ENCODE data around the gene YTHDF1. TPM values are rescaled to one million over a fixed set of nuclear protein-coding genes. Genes with fewer than 3 reads are reported as not detected.

Gene YTHDF1
- total and polyA plus RNA-seq, 2 donors from 2014 or later: 21.9 to 43.1 TPM

- H3K27me3 ChIP-seq (ENCODE audit: control insufficient read depth, insufficient read depth, low read length): no peaks in the 10 kb centered on the region
- no peak overlapping the region for H3K9ac ChIP-seq (ENCODE audit: low read length in 3 of 3)
- DNase-seq (peak in 2 of 5 donors; percentile 1 to 27), FAIRE-seq (no peak)
- no peaks in the 10 kb centered on the region for H3K9me3 ChIP-seq (ENCODE audit: control insufficient read depth in 2 of 3, insufficient read depth in 1 of 3, low read length in 3 of 3)
- no peak overlapping the region for H3K27ac ChIP-seq (ENCODE audit: low read depth in 2 of 2, low read length in 2 of 2)
- H3K4me1 ChIP-seq (ENCODE audit: control insufficient read depth in 2 of 3, insufficient read depth in 2 of 3, low read depth in 1 of 3, low read length in 3 of 3): no peaks in the 10 kb centered on the region
- no peak for TF ChIP-seq CTCF (IDR thresholded peaks at IDR 0.05; ENCODE audit: borderline replicate concordance, extremely low read depth, insufficient read depth)
- intact Hi-C loops (cut with DNase I): no loop called here
- H3K36me3 ChIP-seq (ENCODE audit: control insufficient read depth in 2 of 3, insufficient read depth in 3 of 3, low read length in 3 of 3): no peaks in the 10 kb centered on the region
- H3K4me3 ChIP-seq (ENCODE audit: low read length in 3 of 3): no peak overlapping the region
These were observed 52.8 kb downstream of the YTHDF1 start for GRCh38 chr20:63163171-63163570.

DNA sequence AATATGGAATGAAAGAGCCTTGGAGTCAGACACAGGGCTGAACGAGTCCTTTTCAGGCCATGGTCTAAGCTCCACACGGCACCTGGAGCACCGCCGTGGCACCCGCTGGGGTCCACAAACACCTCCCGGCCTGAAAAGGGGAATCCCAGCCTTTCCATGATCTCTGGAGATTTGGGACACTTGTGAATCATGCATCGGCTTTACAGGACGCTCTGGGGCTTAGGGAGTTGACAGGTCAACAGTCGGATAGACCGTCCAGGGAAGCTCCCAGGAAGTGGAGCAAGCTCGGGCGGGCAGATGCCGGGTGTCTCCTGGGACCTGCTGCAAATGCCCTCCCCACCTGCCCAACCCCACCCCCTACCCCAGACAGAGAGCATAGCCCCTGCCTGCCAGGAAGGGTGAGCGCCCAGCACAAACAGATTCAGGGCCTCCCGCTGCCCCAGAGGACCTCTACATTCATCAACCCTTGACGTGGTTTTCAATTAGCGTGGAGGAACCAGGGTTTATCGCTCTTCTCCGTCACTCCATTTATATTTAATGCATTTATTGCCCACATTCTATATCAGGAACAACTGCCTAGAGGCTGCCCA, 53.6 kb downstream of the YTHDF1 start:
- peak in 2 of 5 donors; percentile 26 to 48 for DNase-seq
- H3K36me3 ChIP-seq (ENCODE audit: control insufficient read depth in 2 of 3, insufficient read depth in 3 of 3, low read length in 3 of 3): no peaks in the 10 kb centered on the region
- no peaks in the 10 kb centered on the region for H3K4me1 ChIP-seq (ENCODE audit: control insufficient read depth in 2 of 3, insufficient read depth in 2 of 3, low read depth in 1 of 3, low read length in 3 of 3)
- H3K9me3 ChIP-seq (ENCODE audit: control insufficient read depth in 2 of 3, insufficient read depth in 1 of 3, low read length in 3 of 3): no peaks in the 10 kb centered on the region
- FAIRE-seq: no peak
- no peak overlapping the region for H3K4me3 ChIP-seq (ENCODE audit: low read length in 3 of 3)
- no peaks in the 10 kb centered on the region for H3K27me3 ChIP-seq (ENCODE audit: control insufficient read depth, insufficient read depth, low read length)
- intact Hi-C loops (cut with DNase I): no loop called here
- TF ChIP-seq CTCF (IDR thresholded peaks at IDR 0.05; ENCODE audit: borderline replicate concordance, extremely low read depth, insufficient read depth): no peak
- no peak overlapping the region for H3K27ac ChIP-seq (ENCODE audit: low read depth in 2 of 2, low read length in 2 of 2)
- no peak overlapping the region for H3K9ac ChIP-seq (ENCODE audit: low read length in 3 of 3)

- Histone ChIP-seq H3K4me1 (ENCODE audit: control insufficient read depth in 2 of 3, insufficient read depth in 2 of 3, low read depth in 1 of 3, low read length in 3 of 3) (no peaks in the 10 kb centered on the region), H3K27me3 (ENCODE audit: control insufficient read depth, insufficient read depth, low read length) (no peaks in the 10 kb centered on the region), H3K36me3 (ENCODE audit: control insufficient read depth in 2 of 3, insufficient read depth in 3 of 3, low read length in 3 of 3) (no peaks in the 10 kb centered on the region), H3K9me3 (ENCODE audit: control insufficient read depth in 2 of 3, insufficient read depth in 1 of 3, low read length in 3 of 3) (no peaks in the 10 kb centered on the region), H3K9ac (ENCODE audit: low read length in 3 of 3) (no peak overlapping the region), H3K27ac (ENCODE audit: low read depth in 2 of 2, low read length in 2 of 2) (no peak overlapping the region), H3K4me3 (ENCODE audit: low read length in 3 of 3) (no peak overlapping the region)
- peak in 2 of 5 donors; percentile 19 to 63 for DNase-seq
- no peak for FAIRE-seq
- TF ChIP-seq CTCF (IDR thresholded peaks at IDR 0.05; ENCODE audit: borderline replicate concordance, extremely low read depth, insufficient read depth): no peak
- intact Hi-C loops (cut with DNase I): no loop called here
These were observed 54.7 kb downstream of the YTHDF1 start for GRCh38 chr20:63161176-63161651.
